ENCODE measurements around the gene HIBCH. TPM values are rescaled to one million over a fixed set of nuclear protein-coding genes. Genes with fewer than 3 reads are reported as not detected.
A peak's percentile ranks its signal among the peaks of the same experiment; 100 is the strongest.
"Not testable (repeated sequence)": the region's sequence is repeated elsewhere in the genome, so short reads cannot be mapped to it uniquely, and the experiment has no call there.

HIBCH gene
- total RNA-seq, 5 donors from 2014 or later (not counting 1 experiment from before 2014, with no cell fraction given), result 15.5 to 19.8 (median 19.4) TPM

DNA sequence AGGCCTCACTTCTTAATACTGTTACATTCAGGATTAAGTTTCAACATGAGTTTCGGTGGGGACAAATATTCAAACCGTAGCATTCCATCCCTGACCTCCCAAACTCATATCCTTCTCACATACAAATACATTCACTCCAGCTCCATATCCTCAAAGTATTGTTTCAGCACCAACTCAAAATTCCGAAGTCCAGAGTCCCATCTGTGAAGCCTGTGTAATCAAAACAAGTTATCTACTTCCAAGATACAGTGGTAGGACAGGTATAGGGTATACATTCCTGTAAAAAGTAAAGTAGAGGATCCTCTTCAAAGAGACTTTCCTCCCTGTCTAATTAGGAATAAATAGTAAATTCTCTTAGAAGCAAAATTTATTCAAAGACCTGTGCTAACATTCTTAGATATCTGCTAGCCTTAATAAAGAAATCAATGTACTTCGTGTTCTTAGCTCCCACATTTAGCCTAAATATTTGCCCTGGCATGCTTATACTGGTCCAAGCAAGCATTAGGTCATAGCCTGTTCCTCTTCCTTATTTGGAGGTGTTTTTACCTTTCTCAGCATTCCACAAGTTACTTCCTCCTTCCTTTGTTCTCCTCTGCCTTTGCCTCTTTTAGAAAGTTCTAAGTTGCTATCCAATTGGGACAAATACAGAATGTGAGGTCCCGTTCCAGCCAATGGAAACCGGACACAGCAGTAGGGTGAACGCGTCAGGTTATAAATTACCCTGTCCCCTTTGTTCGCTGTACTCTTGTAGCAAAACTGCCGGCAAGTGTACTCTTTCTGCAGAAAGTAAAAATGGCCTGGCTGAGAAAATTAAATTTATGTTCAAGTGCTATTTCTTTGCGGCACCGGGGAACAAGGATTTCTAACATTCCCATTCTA, 40.1 kb downstream of the HIBCH start:
- H3K36me3 Mint-ChIP-seq, result peaks cover 65% of the 10 kb centered on the region
- H3K4me1 ChIP-seq (ENCODE audit: control insufficient read depth in 1 of 2, extremely low read depth in 1 of 2, insufficient read depth in 2 of 2, low read length in 2 of 2); H3K4me3 ChIP-seq (ENCODE audit: control insufficient read depth in 1 of 2, extremely low read depth in 1 of 2, low read length in 1 of 2); H3K4me3 Mint-ChIP-seq; H3K27me3 ChIP-seq (replicated peaks in 1 of 2; ENCODE audit: control insufficient read depth in 2 of 2, extremely low read depth in 1 of 2, insufficient read depth in 2 of 2, low read length in 1 of 2); H3K4me1 Mint-ChIP-seq; H3K9me3 Mint-ChIP-seq; DNase-seq; H3K27ac Mint-ChIP-seq; POLR2A ChIA-PET; H3K9me3 ChIP-seq; H3K27me3 Mint-ChIP-seq; H3K27ac ChIP-seq (ENCODE audit: low read length); ATAC-seq (replicated peaks in 1 of 4): not testable (repeated sequence)
- CTCF ChIA-PET, result interaction anchor here in 1 of 2 donors (1.0 kb wide), 1 partner anchor 10 kb away, joined by 3 read pairs; no protein-coding TSS in a partner anchor
- 100% methylated on average over 6 of the region's 12 CpGs for WGBS (ENCODE audit: insufficient coverage)
- peaks cover 4 to 18% of the 10 kb centered on the region in 2 donors for H3K36me3 ChIP-seq (ENCODE audit: control insufficient read depth in 2 of 2, extremely low read depth in 1 of 2, insufficient read depth in 1 of 2, low read length in 1 of 2)

- POLR2A ChIA-PET, result no interaction called here
- CTCF ChIA-PET, result interaction anchor here (0.6 to 1.0 kb wide), 4 partner anchors 77 to 617 kb away, joined by 3 to 4 read pairs (median 4); no protein-coding TSS in a partner anchor
Observed at GRCh38 chr2:190277234-190278112, 42.2 kb downstream of the HIBCH start.

DNA sequence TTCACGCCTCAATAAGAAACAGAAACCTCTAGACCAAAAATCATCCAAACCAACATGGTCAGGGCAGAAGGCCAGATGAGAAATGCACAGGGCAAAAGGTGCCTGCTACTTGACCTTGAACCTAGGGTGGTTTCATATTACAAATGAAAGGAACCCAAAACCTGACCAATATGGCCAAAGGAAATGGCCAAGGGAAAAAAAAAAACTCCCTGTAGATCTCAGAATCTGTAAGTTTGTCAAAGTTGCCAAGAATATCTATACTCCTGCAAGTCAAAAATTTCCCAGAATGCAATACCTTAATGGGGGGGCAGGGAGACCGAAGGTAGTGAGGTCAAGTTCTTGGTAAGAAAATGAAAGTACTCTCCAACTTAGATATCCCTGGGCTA, 47.2 kb downstream of the HIBCH start:
- no peaks in the 10 kb centered on the region for H3K9me3 ChIP-seq
- peaks cover 0 to 4% of the 10 kb centered on the region in 2 donors for H3K36me3 ChIP-seq (ENCODE audit: control insufficient read depth in 2 of 2, extremely low read depth in 1 of 2, insufficient read depth in 1 of 2, low read length in 1 of 2)
- no peaks in the 10 kb centered on the region for H3K27me3 ChIP-seq (replicated peaks in 1 of 2; ENCODE audit: control insufficient read depth in 2 of 2, extremely low read depth in 1 of 2, insufficient read depth in 2 of 2, low read length in 1 of 2)
- H3K36me3 Mint-ChIP-seq, result peaks cover 55% of the 10 kb centered on the region
- CTCF ChIA-PET, result no interaction called here
- DNase-seq (no peak), ATAC-seq (replicated peaks in 1 of 4) (no peak)
- no peaks in the 10 kb centered on the region for H3K4me1 ChIP-seq (ENCODE audit: control insufficient read depth in 1 of 2, extremely low read depth in 1 of 2, insufficient read depth in 2 of 2, low read length in 2 of 2)
- H3K27ac Mint-ChIP-seq, result no peak overlapping the region
- WGBS (ENCODE audit: insufficient coverage), result no CpG with 5 or more reads among the region's 2 CpGs
- POLR2A ChIA-PET, result no interaction called here
- H3K4me1 Mint-ChIP-seq, result no peaks in the 10 kb centered on the region
- no peaks in the 10 kb centered on the region for H3K9me3 Mint-ChIP-seq
- no peak overlapping the region for H3K4me3 Mint-ChIP-seq
- H3K4me3 ChIP-seq (ENCODE audit: control insufficient read depth in 1 of 2, extremely low read depth in 1 of 2, low read length in 1 of 2), result no peak overlapping the region
- H3K27ac ChIP-seq (ENCODE audit: low read length), result no peak overlapping the region
- no peaks in the 10 kb centered on the region for H3K27me3 Mint-ChIP-seq

More at GRCh38 chr2:190277234-190278112, 42.2 kb downstream of the HIBCH start:
- H3K4me3 ChIP-seq (ENCODE audit: control insufficient read depth in 1 of 2, extremely low read depth in 1 of 2, low read length in 1 of 2), result no peak overlapping the region
- peaks cover 4 to 18% of the 10 kb centered on the region in 2 donors for H3K36me3 ChIP-seq (ENCODE audit: control insufficient read depth in 2 of 2, extremely low read depth in 1 of 2, insufficient read depth in 1 of 2, low read length in 1 of 2)
- H3K27ac ChIP-seq (ENCODE audit: low read length), result no peak overlapping the region
- no peaks in the 10 kb centered on the region for H3K4me1 ChIP-seq (ENCODE audit: control insufficient read depth in 1 of 2, extremely low read depth in 1 of 2, insufficient read depth in 2 of 2, low read length in 2 of 2)
- H3K4me1 Mint-ChIP-seq, result no peaks in the 10 kb centered on the region
- DNase-seq, result peak in 3 of 35 experiments; percentile 6 to 39 (median 7)
- H3K27ac Mint-ChIP-seq, result no peak overlapping the region
- H3K9me3 ChIP-seq, result no peaks in the 10 kb centered on the region
- no peak overlapping the region for H3K4me3 Mint-ChIP-seq
- H3K27me3 ChIP-seq (replicated peaks in 1 of 2; ENCODE audit: control insufficient read depth in 2 of 2, extremely low read depth in 1 of 2, insufficient read depth in 2 of 2, low read length in 1 of 2), result no peaks in the 10 kb centered on the region
- WGBS (ENCODE audit: insufficient coverage), result no CpG with 5 or more reads among the region's 4 CpGs
- no peaks in the 10 kb centered on the region for H3K9me3 Mint-ChIP-seq
- H3K36me3 Mint-ChIP-seq, result peaks cover 58% of the 10 kb centered on the region
- no peak for ATAC-seq (replicated peaks in 1 of 4)
- H3K27me3 Mint-ChIP-seq, result no peaks in the 10 kb centered on the region

DNA sequence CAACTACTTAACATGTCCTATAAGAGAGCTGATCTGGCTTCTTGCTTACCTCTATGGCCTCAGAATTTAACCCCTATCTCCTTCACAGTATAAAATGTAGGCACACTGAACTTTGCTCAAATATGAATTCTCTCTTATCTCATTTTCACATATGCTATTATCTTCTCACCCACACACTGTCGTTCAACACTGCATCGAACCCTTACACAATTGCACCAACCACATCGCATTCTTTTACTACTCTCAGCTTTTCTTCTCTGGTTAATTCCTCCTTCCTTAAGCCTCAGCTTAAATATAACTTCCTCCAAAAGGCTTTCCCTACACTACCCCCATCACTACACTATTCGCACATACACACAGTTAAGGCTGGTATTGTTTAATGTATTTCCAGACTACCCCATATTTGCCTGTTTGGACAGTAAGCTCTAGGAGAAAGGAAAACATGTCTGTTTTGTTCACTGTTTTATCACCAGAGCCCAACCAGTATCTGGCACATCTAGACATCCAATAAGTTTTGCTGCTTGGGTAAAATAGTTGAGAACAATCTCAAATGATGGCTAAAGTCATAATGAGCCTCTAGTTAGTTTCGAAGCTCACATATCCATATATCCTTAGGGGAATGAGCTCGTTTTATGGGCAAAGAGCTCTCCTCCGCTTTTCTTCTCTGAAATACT, 47.7 kb downstream of the HIBCH start:
- Histone ChIP-seq H3K9me3 (no peaks in the 10 kb centered on the region), H3K27me3 (replicated peaks in 1 of 2; ENCODE audit: control insufficient read depth in 2 of 2, extremely low read depth in 1 of 2, insufficient read depth in 2 of 2, low read length in 1 of 2) (no peaks in the 10 kb centered on the region), H3K4me3 (ENCODE audit: control insufficient read depth in 1 of 2, extremely low read depth in 1 of 2, low read length in 1 of 2) (no peak overlapping the region), H3K27ac (ENCODE audit: low read length) (no peak overlapping the region), H3K36me3 (ENCODE audit: control insufficient read depth in 2 of 2, extremely low read depth in 1 of 2, insufficient read depth in 1 of 2, low read length in 1 of 2) (peaks cover 0 to 4% of the 10 kb centered on the region in 2 donors), H3K4me1 (ENCODE audit: control insufficient read depth in 1 of 2, extremely low read depth in 1 of 2, insufficient read depth in 2 of 2, low read length in 2 of 2) (no peaks in the 10 kb centered on the region)
- Mint-ChIP-seq H3K9me3 (no peaks in the 10 kb centered on the region), H3K4me1 (no peaks in the 10 kb centered on the region), H3K27me3 (no peaks in the 10 kb centered on the region), H3K36me3 (peaks cover 60% of the 10 kb centered on the region), H3K4me3 (no peak overlapping the region), H3K27ac (no peak overlapping the region)
- ATAC-seq (replicated peaks in 1 of 4), result no peak
- DNase-seq, result no peak
- WGBS (ENCODE audit: insufficient coverage), result 87% methylated on average over 3 of the region's 7 CpGs
- POLR2A ChIA-PET, result no interaction called here
- CTCF ChIA-PET, result interaction anchor here in 1 of 2 donors (0.6 kb wide), 1 partner anchor 41 kb away, joined by 4 read pairs; no protein-coding TSS in a partner anchor

GRCh38 chr2:190270298-190270697, 49.3 kb downstream of the HIBCH start:
- H3K36me3 Mint-ChIP-seq, result peaks cover 54% of the 10 kb centered on the region
- no CpG with 5 or more reads among the region's 3 CpGs for WGBS (ENCODE audit: insufficient coverage)
- CTCF ChIA-PET, result no interaction called here
- Histone ChIP-seq H3K27ac (ENCODE audit: low read length) (no peak overlapping the region), H3K36me3 (ENCODE audit: control insufficient read depth in 2 of 2, extremely low read depth in 1 of 2, insufficient read depth in 1 of 2, low read length in 1 of 2) (no peaks in the 10 kb centered on the region), H3K4me1 (ENCODE audit: control insufficient read depth in 1 of 2, extremely low read depth in 1 of 2, insufficient read depth in 2 of 2, low read length in 2 of 2) (no peaks in the 10 kb centered on the region), H3K4me3 (ENCODE audit: control insufficient read depth in 1 of 2, extremely low read depth in 1 of 2, low read length in 1 of 2) (no peak overlapping the region), H3K27me3 (replicated peaks in 1 of 2; ENCODE audit: control insufficient read depth in 2 of 2, extremely low read depth in 1 of 2, insufficient read depth in 2 of 2, low read length in 1 of 2) (no peaks in the 10 kb centered on the region), H3K9me3 (no peaks in the 10 kb centered on the region)
- no peaks in the 10 kb centered on the region for H3K4me1 Mint-ChIP-seq
- POLR2A ChIA-PET, result no interaction called here
- no peak overlapping the region for H3K27ac Mint-ChIP-seq
- H3K4me3 Mint-ChIP-seq, result no peak overlapping the region
- no peak for DNase-seq
- H3K9me3 Mint-ChIP-seq, result peaks cover 0 to 2% (median 0%) of the 10 kb centered on the region in 3 donors
- H3K27me3 Mint-ChIP-seq, result no peaks in the 10 kb centered on the region
- ATAC-seq (replicated peaks in 1 of 4), result no peak

DNA sequence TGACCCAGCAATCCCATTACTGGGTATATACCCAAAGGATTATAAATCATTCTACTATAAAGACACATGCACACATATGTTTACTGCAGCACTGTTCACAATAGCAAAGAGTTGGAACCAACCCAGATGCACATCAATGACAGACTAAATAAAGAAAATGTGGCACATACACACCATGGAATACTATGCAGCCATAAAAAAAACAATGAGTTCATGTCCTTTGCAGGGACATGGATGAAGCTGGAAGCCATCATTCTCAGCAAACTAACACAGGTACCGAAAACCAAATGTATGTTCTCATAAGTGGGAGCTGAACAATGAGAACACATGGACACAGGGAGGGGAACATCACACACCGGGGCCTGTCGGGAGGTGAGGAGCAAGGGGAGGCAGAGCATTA, 49.9 kb downstream of the HIBCH start:
- H3K36me3 ChIP-seq (ENCODE audit: control insufficient read depth in 2 of 2, extremely low read depth in 1 of 2, insufficient read depth in 1 of 2, low read length in 1 of 2); H3K27ac Mint-ChIP-seq; POLR2A ChIA-PET; H3K4me3 Mint-ChIP-seq; H3K9me3 ChIP-seq; H3K4me1 Mint-ChIP-seq; H3K27me3 ChIP-seq (replicated peaks in 1 of 2; ENCODE audit: control insufficient read depth in 2 of 2, extremely low read depth in 1 of 2, insufficient read depth in 2 of 2, low read length in 1 of 2); DNase-seq; H3K4me3 ChIP-seq (ENCODE audit: control insufficient read depth in 1 of 2, extremely low read depth in 1 of 2, low read length in 1 of 2); ATAC-seq (replicated peaks in 1 of 4); H3K9me3 Mint-ChIP-seq; H3K27me3 Mint-ChIP-seq; H3K4me1 ChIP-seq (ENCODE audit: control insufficient read depth in 1 of 2, extremely low read depth in 1 of 2, insufficient read depth in 2 of 2, low read length in 2 of 2); H3K27ac ChIP-seq (ENCODE audit: low read length): not testable (repeated sequence)
- CTCF ChIA-PET, result interaction anchor here in 1 of 2 donors (0.6 kb wide), 1 partner anchor 297 kb away, joined by 5 read pairs; no protein-coding TSS in a partner anchor
- H3K36me3 Mint-ChIP-seq, result peaks cover 53% of the 10 kb centered on the region
- WGBS (ENCODE audit: insufficient coverage), result 100% methylated on average over 2 of the region's 3 CpGs
